GM18861 (cell line): ENCODE data around the gene SNX27.

Experiments
- ATAC-seq: cut with Tn5 transposase; IDR thresholded peaks from one replicate; pipeline ENCODE4 v1.9.1; 2021; ENCODE audit not compliant: unreplicated experiment

Gene SNX27

GRCh38 chr1:151702936-151703335, 91.1 kb downstream of the SNX27 start:
- no peak for ATAC-seq

- no peak for ATAC-seq
Measured at GRCh38 chr1:151703813-151704212, 92.0 kb downstream of the SNX27 start.

GRCh38 chr1:151704246-151704645, 92.4 kb downstream of the SNX27 start:
- ATAC-seq, result no peak

- no peak for ATAC-seq
Measured at GRCh38 chr1:151705146-151705545, 93.3 kb downstream of the SNX27 start.

GRCh38 chr1:151705753-151706463, 94.1 kb downstream of the SNX27 start:
- ATAC-seq, result no peak

GRCh38 chr1:151706464-151707415, 94.9 kb downstream of the SNX27 start:
- ATAC-seq, result no peak

GRCh38 chr1:151707541-151708065, 95.8 kb downstream of the SNX27 start:
- ATAC-seq, result no peak

GRCh38 chr1:151708891-151709290, 97.0 kb downstream of the SNX27 start:
- no peak for ATAC-seq

- no peak for ATAC-seq
Measured at GRCh38 chr1:151710187-151710840, 98.5 kb downstream of the SNX27 start.

GRCh38 chr1:151711044-151711800, 99.4 kb downstream of the SNX27 start:
- no peak for ATAC-seq

- no peak for ATAC-seq
Measured at GRCh38 chr1:151711951-151712350, 100.1 kb downstream of the SNX27 start.

- ATAC-seq, result no peak
Measured at GRCh38 chr1:151713044-151713443, 101.2 kb downstream of the SNX27 start.

GRCh38 chr1:151713874-151714273, 102.0 kb downstream of the SNX27 start:
- ATAC-seq, result no peak

GRCh38 chr1:151714820-151715725, 103.2 kb downstream of the SNX27 start:
- ATAC-seq, result no peak

- ATAC-seq, result no peak
Measured at GRCh38 chr1:151715726-151716404, 104.0 kb downstream of the SNX27 start.

GRCh38 chr1:151716405-151716762, 104.5 kb downstream of the SNX27 start:
- ATAC-seq, result no peak

- no peak for ATAC-seq
Measured at GRCh38 chr1:151716771-151717631, 105.2 kb downstream of the SNX27 start, which contains the start of gene CELF3. CELF3 (minus strand) TSS chr1:151716803; CDS start chr1:151716020, 783 bp downstream.

- no peak for ATAC-seq
Measured at GRCh38 chr1:151718011-151718431, 106.2 kb downstream of the SNX27 start.
